Heart left ventricle (tissue), 13 donors: ENCODE measurements around the gene RHOBTB1.

Experiments
- POLR2A ChIP-seq, 2 donors: fragments of 450-650 bp; IDR thresholded peaks; one replicate each; pipeline ENCODE4 v1.6.1; 2017; ENCODE audit warnings: antibody characterized with exemption in 2 of 2, mild to moderate bottlenecking in 2 of 2, moderate library complexity in 2 of 2
- TF ChIP-seq, protein P1 (sequence below), 12 donors: fragments of 200-600 bp; sonication (generic) in 4 of 12; IDR thresholded peaks; one replicate each; pipeline versions ENCODE4 v1.5.0 to v1.8.0; 2018 to 2022; ENCODE audit warnings: antibody characterized with exemption in 12 of 12, mild to moderate bottlenecking in 5 of 12
- donor health status: ischemic (EF 13 %, LVEDD 7.1; RV severe dilation, severe dysfunction).
- donor health status: DM: no; HTN: yes; CAD: no.
- donor health status: DM: no; HTN: no; CAD: no.
- donor health status: ischemic (EF 25% LVEDD 6.9; RV normal size, moderate dysfunction).
- donor health status: ischemic (EF 25% LVEDD 5.7; RV mildly dilated, moderate dysfunction).
- donor health status: ischemic (EF 35%, LVEDD 5.7; RV mildly dilated, moderate dysfunction).
- donor health status: nonischemic (EF 11% LVEDD 7.7; RV severe dilation, severe dysfunction).
- donor health status: DM: yes; HTN: yes; CAD: no.
- donor health status: PGD.
- donor health status: ischemic (EF 29% LVEDD 5.4; RV normal size, mild dysfunction).
- donor health status: nonischemic (EF 23%, LVEDD 6.1; RV moderate dilation, normal function).

- TF ChIP-seq, protein P1, sequence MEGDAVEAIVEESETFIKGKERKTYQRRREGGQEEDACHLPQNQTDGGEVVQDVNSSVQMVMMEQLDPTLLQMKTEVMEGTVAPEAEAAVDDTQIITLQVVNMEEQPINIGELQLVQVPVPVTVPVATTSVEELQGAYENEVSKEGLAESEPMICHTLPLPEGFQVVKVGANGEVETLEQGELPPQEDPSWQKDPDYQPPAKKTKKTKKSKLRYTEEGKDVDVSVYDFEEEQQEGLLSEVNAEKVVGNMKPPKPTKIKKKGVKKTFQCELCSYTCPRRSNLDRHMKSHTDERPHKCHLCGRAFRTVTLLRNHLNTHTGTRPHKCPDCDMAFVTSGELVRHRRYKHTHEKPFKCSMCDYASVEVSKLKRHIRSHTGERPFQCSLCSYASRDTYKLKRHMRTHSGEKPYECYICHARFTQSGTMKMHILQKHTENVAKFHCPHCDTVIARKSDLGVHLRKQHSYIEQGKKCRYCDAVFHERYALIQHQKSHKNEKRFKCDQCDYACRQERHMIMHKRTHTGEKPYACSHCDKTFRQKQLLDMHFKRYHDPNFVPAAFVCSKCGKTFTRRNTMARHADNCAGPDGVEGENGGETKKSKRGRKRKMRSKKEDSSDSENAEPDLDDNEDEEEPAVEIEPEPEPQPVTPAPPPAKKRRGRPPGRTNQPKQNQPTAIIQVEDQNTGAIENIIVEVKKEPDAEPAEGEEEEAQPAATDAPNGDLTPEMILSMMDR (IDR thresholded peaks at IDR 0.05) = no peak
- no peak for TF ChIP-seq POLR2A (IDR thresholded peaks at IDR 0.05)
Observed at GRCh38 chr10:60849740-60850139, 94.2 kb downstream of the RHOBTB1 start.
